Hepatic stellate cell (primary cell): ENCODE measurements around the gene NUDT14.
A peak's percentile ranks its signal among the peaks of the same experiment; 100 is the strongest.

Experiments
- DNase-seq: peaks from one replicate; pipeline ENCODE4 v3.0.0; 2011; ENCODE audit warnings: low spot score

NUDT14 gene

DNA sequence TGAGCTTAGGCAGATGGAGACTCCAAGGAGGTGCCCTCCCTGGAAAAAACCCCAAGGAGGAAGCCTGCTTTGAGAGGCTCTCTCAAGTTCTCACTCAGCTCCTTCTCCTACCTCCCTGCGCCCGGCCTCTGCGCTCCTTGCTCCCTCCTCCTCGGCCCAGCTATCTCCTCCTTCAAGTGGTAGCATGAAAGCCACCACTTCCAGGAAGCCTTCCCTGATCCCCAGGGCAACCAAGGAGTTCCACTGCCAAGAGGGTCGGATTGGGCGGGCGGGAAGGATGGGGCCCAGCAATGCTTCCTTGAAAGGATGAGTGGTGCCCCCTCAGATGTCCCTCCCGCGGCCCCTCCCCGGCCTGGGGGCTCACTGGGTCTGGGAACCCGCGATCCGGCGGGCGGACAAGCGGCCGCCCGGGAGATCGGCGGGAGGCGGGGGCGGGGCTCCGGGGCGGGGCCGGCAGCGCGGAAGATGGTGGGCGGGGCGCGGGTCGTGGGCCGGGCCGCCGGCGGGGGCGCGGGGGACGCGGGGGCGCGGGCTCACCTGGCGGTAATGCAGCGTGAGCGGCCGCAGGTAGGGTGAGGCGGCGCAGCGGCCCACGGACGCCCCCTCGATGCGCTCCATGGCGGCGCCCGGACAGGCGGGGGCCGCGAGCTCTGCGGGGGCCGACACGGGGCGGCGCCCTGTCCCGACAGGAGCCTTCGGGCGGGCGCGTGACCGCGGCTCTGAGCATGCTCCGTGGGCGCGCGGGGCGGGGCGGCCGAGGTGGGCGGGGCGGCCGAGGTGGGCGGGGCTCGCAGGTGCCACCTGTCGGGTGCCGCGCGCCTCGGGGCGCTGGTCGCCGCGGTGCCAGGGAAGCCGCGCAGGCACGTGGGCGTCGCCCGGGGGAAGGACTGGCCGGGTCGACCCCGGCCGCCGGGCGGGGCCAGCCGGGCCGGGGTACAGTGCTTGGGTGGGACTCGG is at the start of gene NUDT14:
TSS of gene NUDT14 (minus strand) at position 721 of the 957 bp plus-strand sequence. CDS start at position 618, 103 bp downstream.
- DNase-seq: peak; percentile 95

GRCh38 chr14:105229099-105229655 is 48.1 kb upstream of the NUDT14 start:
- no peak for DNase-seq

DNA sequence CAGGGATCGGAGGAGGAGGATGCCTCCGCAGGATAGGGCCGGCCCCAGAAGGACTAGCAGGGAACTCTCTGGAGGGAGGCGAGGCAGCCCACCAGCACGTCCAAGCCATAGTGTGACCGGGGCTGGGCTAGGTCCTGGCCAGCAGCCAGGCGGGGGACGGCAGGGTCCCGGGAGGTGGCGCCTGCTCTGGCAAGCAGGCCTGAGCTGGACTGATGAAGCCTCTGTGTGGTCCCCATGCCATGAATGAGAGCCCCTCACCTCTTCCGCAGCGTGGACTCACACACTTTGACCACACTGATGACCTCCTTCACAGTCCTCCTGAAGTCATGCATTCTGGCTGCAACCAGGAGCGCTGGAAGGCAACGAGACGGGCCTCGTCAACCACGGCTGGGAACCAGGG is 47.5 kb upstream of the NUDT14 start:
- no peak for DNase-seq

- DNase-seq: no peak
These were observed 46.2 kb upstream of the NUDT14 start for GRCh38 chr14:105227346-105227745.

GRCh38 chr14:105226198-105226597 is 45.1 kb upstream of the NUDT14 start:
- DNase-seq: no peak

GRCh38 chr14:105224845-105225570 is 43.9 kb upstream of the NUDT14 start:
- DNase-seq: no peak

GRCh38 chr14:105223770-105224544 is 42.8 kb upstream of the NUDT14 start:
- DNase-seq: no peak

DNA sequence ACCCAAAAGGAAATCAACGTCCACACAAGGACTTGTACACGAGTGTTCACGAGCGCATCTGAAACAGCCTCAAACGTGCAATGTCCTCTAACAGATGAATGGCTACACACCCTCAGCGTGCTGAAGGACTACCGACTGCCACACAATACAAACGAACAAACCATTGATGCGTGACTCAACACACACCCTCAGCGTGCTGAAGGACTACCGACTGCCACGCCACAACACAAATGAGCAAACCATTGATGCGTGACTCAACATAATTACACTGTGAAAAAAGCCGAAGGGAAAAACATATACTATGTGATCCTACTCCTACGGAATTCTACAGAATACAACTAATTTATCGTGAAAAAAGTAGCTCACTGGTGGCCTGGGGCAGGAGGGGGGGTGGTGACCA is 42.1 kb upstream of the NUDT14 start:
- DNase-seq: no peak

GRCh38 chr14:105221598-105222178 is 40.6 kb upstream of the NUDT14 start:
- DNase-seq: no peak

DNA sequence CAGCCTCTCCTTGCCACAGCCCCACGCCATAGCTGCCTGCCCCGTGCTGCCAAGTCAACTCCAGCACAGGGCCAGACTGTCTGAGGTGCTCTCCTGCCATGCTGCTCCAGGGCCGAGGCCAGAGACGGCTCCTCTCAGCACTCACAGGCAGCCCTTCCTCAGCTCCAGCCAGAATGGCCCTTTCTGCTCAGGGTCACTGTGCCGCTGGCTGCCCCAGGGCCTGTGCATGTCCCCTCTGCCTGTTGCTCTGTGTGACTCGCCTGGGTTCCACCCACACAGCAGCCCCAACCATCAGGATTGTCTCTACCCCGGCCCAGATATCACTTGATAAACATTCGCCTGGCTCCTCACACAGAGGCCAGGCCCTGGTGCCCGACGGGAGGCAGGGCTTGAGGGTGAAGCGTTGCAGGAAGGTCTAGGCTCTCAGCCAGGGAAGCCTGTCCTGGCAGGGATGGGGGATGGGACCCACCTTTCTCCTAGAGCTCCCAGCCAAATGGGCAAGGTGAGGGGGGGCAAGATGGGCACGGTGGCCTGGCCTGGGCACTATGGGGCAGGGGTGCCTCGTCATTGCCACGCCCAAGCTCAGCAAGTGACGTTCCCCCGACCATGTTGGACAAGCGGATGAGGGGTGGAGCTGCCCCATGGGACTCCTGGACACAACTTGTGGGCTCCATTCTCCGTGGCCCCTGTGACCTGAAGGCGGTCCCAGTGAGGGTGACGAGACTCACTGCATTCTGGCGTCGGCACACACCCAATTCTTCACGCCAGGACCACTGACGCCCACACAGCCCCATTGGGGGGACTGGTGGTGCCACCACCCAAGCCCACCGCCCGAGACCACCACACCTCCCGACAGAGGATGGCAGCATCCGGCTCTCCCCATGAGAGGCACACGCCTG is 39.8 kb upstream of the NUDT14 start:
- no peak for DNase-seq

- DNase-seq: no peak
These were observed 38.6 kb upstream of the NUDT14 start for GRCh38 chr14:105219753-105220152.

- no peak for DNase-seq
These were observed 38.0 kb upstream of the NUDT14 start for GRCh38 chr14:105219043-105219612.

GRCh38 chr14:105218611-105219010 is 37.5 kb upstream of the NUDT14 start:
- DNase-seq: no peak

DNA sequence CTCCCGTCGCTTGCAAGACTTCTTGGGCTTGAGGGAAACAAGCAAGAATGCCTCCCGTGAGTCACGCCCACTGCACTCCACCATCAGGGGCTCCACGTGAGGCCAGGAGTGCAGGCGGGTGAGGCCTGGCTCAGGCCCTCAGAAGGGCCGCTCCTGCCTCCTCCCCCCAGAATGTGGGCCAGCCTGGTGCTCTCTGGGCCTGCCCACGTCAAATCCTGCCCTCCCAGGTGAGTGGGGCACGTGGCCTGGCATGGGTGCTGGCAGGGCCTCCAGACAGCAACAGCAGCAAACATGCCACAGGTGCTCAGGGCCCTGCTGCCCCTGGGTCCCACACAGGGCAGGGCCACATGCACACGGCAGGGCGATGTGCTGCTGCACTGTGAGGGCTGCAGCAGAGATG is 36.7 kb upstream of the NUDT14 start:
- no peak for DNase-seq

- DNase-seq: no peak
These were observed 35.6 kb upstream of the NUDT14 start for GRCh38 chr14:105216490-105217247.

- no peak for DNase-seq
These were observed 34.5 kb upstream of the NUDT14 start for GRCh38 chr14:105215602-105216001.

- no peak for DNase-seq
These were observed 33.3 kb upstream of the NUDT14 start for GRCh38 chr14:105214324-105214915.

GRCh38 chr14:105213361-105213760 is 32.2 kb upstream of the NUDT14 start:
- no peak for DNase-seq
